ENCODE results near the gene PDXDC1. TPM values are rescaled to one million over a fixed set of nuclear protein-coding genes. Genes with fewer than 3 reads are reported as not detected.
"Not testable (repeated sequence)": the region's sequence is repeated elsewhere in the genome, so short reads cannot be mapped to it uniquely, and the experiment has no call there.

The PDXDC1 gene
- total RNA-seq = 37.4 TPM

GRCh38 chr16:14974656-14975417, at the start of gene PDXDC1:
Gene PDXDC1, plus strand, starts transcription at chr16:14975026. Its CDS starts 174 bp downstream, at chr16:14975200.
- peak; percentile 95 to 98 (median 96) for DNase-seq (ENCODE audit: low read depth in 2 of 3, low spot score in 2 of 3)

- DNase-seq (ENCODE audit: low read depth in 2 of 3, low spot score in 2 of 3) = not testable (repeated sequence)
Measured at GRCh38 chr16:14928064-14928714, 46.6 kb upstream of the PDXDC1 start.

GRCh38 chr16:14929176-14929575, 45.6 kb upstream of the PDXDC1 start:
- not testable (repeated sequence) for DNase-seq (ENCODE audit: low read depth in 2 of 3, low spot score in 2 of 3)

GRCh38 chr16:14930246-14930645, 44.6 kb upstream of the PDXDC1 start:
- DNase-seq (ENCODE audit: low read depth in 2 of 3, low spot score in 2 of 3) = not testable (repeated sequence)

- DNase-seq (ENCODE audit: low read depth in 2 of 3, low spot score in 2 of 3) = not testable (repeated sequence)
Measured at GRCh38 chr16:14930971-14931370, 43.9 kb upstream of the PDXDC1 start.

- DNase-seq (ENCODE audit: low read depth in 2 of 3, low spot score in 2 of 3) = not testable (repeated sequence)
Measured at GRCh38 chr16:14932581-14933375, 42.0 kb upstream of the PDXDC1 start.

GRCh38 chr16:14937143-14937542, 37.7 kb upstream of the PDXDC1 start, which contains the start of gene NPIPA1:
Gene NPIPA1, plus strand, starts transcription at chr16:14937443. Its CDS starts 0 bp downstream, at chr16:14937443.
- DNase-seq (ENCODE audit: low read depth in 2 of 3, low spot score in 2 of 3) = not testable (repeated sequence)

- DNase-seq (ENCODE audit: low read depth in 2 of 3, low spot score in 2 of 3) = not testable (repeated sequence)
Measured at GRCh38 chr16:14937994-14938393, 36.8 kb upstream of the PDXDC1 start.

GRCh38 chr16:14942686-14943085, 32.1 kb upstream of the PDXDC1 start:
- not testable (repeated sequence) for DNase-seq (ENCODE audit: low read depth in 2 of 3, low spot score in 2 of 3)

GRCh38 chr16:14955546-14956231, 19.1 kb upstream of the PDXDC1 start:
- DNase-seq (ENCODE audit: low read depth in 2 of 3, low spot score in 2 of 3) = no peak

GRCh38 chr16:14957576-14958322, 17.1 kb upstream of the PDXDC1 start:
- DNase-seq (ENCODE audit: low read depth in 2 of 3, low spot score in 2 of 3) = no peak

- no peak for DNase-seq (ENCODE audit: low read depth in 2 of 3, low spot score in 2 of 3)
Measured at GRCh38 chr16:14958323-14958600, 16.6 kb upstream of the PDXDC1 start.

GRCh38 chr16:14958970-14959369, 15.9 kb upstream of the PDXDC1 start:
- no peak for DNase-seq (ENCODE audit: low read depth in 2 of 3, low spot score in 2 of 3)

GRCh38 chr16:14961405-14962186, 13.2 kb upstream of the PDXDC1 start:
- DNase-seq (ENCODE audit: low read depth in 2 of 3, low spot score in 2 of 3) = no peak

GRCh38 chr16:14963281-14964173, 11.3 kb upstream of the PDXDC1 start:
- DNase-seq (ENCODE audit: low read depth in 2 of 3, low spot score in 2 of 3) = no peak

GRCh38 chr16:14965328-14965727, 9.5 kb upstream of the PDXDC1 start:
- DNase-seq (ENCODE audit: low read depth in 2 of 3, low spot score in 2 of 3) = no peak

- DNase-seq (ENCODE audit: low read depth in 2 of 3, low spot score in 2 of 3) = not testable (repeated sequence)
Measured at GRCh38 chr16:14969795-14970194, 5.0 kb upstream of the PDXDC1 start.

- DNase-seq (ENCODE audit: low read depth in 2 of 3, low spot score in 2 of 3) = not testable (repeated sequence)
Measured at GRCh38 chr16:14971621-14972228, 3.1 kb upstream of the PDXDC1 start.
